ENCODE results near the gene PLBD2. TPM values are rescaled to one million over a fixed set of nuclear protein-coding genes. Genes with fewer than 3 reads are reported as not detected.
A peak's percentile ranks its signal among the peaks of the same experiment; 100 is the strongest.

Gene PLBD2, protein sequence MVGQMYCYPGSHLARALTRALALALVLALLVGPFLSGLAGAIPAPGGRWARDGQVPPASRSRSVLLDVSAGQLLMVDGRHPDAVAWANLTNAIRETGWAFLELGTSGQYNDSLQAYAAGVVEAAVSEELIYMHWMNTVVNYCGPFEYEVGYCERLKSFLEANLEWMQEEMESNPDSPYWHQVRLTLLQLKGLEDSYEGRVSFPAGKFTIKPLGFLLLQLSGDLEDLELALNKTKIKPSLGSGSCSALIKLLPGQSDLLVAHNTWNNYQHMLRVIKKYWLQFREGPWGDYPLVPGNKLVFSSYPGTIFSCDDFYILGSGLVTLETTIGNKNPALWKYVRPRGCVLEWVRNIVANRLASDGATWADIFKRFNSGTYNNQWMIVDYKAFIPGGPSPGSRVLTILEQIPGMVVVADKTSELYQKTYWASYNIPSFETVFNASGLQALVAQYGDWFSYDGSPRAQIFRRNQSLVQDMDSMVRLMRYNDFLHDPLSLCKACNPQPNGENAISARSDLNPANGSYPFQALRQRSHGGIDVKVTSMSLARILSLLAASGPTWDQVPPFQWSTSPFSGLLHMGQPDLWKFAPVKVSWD
- polyA plus RNA-seq (ENCODE audit: insufficient read length in 3 of 3), result 10 to 100 TPM; 15.6 to 19.5 (median 18.3) TPM

GRCh38 chr12:113358381-113359132, at the start of gene PLBD2:
Gene PLBD2 (plus strand): TSS chr12:113358587. CDS start chr12:113358601, 14 bp downstream.
- DNase-seq (ENCODE audit: low read depth in 3 of 3, low spot score in 2 of 3), result peak; percentile 70 to 88 (median 84)

DNA sequence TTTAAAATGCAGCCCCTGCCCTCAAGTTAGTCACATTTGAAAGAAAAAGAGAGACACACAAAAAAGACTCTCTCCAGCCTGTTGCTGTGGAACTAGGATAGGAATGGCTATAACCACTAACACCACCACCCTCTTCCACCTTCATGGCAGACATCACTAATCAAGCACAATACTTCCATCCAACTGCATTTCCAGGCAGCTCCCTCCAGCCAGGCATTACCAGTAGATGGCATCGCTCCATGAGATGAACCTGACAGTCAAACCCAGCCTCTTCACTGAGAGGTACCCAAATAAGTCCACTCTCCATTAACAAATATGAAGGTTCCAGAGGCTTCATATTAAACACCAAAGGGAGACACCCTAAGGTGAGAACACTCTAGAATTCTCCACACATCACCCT, 47.9 kb upstream of the PLBD2 start:
- DNase-seq (ENCODE audit: low read depth in 3 of 3, low spot score in 2 of 3), result no peak

DNA sequence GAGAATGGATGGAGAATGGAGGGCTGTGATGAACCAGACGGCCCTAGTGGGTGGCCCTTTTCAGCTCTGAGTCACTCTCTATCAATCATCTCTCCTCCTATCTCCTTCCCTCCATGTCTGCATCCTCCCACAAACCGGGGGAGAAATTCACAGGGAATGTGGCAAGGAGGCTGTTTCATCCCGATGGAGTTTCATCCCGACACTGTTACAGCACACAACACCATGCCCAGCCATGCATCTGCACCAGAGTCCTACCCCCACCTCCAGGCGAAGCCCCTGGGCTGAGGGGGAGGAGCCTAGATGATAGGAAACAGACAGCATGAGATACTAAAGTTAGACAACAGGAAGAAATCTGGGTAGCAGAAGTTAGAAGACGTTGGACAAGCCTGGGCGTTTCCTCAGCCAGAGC, 44.3 kb upstream of the PLBD2 start:
- no peak for DNase-seq (ENCODE audit: low read depth in 3 of 3, low spot score in 2 of 3)

DNA sequence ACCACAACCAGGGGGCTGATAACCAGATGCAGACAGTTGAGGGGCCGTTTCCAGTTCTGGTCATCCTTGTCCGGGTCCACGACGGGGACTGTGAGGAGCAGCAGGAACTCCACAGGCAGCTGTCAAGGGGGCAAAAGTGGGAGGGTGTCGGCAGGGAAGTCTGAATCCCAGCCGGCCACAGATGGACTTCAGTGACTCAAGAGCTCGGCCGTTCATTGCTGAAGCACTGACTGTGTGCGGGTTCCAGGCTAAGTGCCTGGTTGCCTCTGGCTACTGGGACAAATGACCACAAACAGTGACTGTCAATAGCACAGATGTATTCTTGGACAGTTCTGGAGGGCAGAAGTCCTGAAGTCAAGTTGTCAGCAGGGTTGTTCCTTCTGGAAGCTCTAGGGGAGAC, 43.0 kb upstream of the PLBD2 start:
- no peak for DNase-seq (ENCODE audit: low read depth in 3 of 3, low spot score in 2 of 3)

- DNase-seq (ENCODE audit: low read depth in 3 of 3, low spot score in 2 of 3), result no peak
Measured at GRCh38 chr12:113316155-113316554, 42.2 kb upstream of the PLBD2 start.

DNA sequence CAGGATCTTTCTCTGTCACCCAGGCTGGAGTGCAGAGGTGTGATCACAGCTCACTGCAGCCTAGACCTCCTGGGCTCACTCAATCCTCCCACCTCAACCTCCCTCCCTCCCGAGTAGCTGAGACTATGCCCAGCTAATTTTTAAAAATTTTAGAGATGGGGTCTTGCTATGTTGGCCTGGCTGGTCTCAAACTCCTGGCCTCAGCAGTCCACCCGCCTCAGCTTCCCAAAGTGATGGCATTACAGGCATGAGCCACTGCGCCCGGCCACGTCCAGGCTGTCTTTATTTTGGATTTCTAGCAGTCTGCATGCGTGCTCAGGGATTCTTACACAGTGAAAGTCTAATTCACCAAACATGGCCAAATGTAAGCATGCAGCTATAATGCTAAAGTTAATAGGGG, 41.3 kb upstream of the PLBD2 start:
- no peak for DNase-seq (ENCODE audit: low read depth in 3 of 3, low spot score in 2 of 3)

- no peak for DNase-seq (ENCODE audit: low read depth in 3 of 3, low spot score in 2 of 3)
Measured at GRCh38 chr12:113318046-113318656, 40.2 kb upstream of the PLBD2 start.

GRCh38 chr12:113318900-113319628, 39.3 kb upstream of the PLBD2 start:
- no peak for DNase-seq (ENCODE audit: low read depth in 3 of 3, low spot score in 2 of 3)

GRCh38 chr12:113320401-113320800, 38.0 kb upstream of the PLBD2 start:
- DNase-seq (ENCODE audit: low read depth in 3 of 3, low spot score in 2 of 3), result no peak

GRCh38 chr12:113322343-113322742, 36.0 kb upstream of the PLBD2 start:
- DNase-seq (ENCODE audit: low read depth in 3 of 3, low spot score in 2 of 3), result no peak

DNA sequence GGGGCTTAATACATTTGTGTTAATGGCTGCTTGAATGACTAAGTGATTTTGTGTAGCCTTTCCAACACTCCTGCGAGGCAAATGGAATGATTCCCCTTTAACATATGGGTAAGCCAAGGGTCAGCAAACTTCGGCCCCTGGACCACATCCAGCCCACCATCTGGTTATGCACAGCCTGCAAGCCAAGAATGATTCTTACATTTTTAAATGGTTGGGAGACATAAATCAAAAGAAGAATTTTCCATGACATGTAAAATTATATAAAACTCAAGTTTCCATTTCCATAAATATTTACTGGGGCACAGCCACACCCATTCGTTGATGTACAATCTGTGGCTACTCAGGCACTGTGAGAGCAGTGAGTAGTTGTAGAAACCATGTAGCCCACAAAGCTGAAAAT, 32.5 kb upstream of the PLBD2 start:
- no peak for DNase-seq (ENCODE audit: low read depth in 3 of 3, low spot score in 2 of 3)

DNA sequence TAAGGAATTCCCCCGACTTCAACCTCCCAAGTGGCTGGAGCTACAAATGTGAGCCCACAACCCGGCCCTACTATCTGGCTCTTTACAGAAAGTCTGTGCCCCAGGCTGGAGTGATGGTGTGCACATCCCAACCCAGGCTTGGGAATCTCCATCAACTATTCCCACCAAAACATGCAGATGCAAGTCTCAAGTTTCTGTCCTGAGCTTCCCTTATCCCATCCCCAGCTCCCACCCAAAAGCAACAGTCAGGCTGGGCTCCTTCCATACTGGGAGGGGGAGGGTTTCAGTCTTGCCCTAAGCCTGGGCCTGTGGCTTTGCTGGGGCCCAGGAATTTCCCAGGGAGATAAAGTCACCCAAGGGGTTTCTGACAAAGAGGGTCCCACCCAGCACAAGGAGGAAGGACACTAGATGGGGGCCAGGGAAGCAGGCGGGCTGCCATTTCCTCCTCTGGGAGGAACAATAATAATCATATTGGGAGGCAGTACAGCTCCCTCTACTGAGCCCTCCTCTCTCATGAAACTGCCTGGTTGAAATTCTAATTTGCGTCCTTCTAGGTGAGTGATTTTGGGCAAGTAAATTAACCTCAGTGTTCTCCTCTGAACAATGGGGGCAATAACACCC, 31.5 kb upstream of the PLBD2 start:
- DNase-seq (ENCODE audit: low read depth in 3 of 3, low spot score in 2 of 3), result no peak

DNA sequence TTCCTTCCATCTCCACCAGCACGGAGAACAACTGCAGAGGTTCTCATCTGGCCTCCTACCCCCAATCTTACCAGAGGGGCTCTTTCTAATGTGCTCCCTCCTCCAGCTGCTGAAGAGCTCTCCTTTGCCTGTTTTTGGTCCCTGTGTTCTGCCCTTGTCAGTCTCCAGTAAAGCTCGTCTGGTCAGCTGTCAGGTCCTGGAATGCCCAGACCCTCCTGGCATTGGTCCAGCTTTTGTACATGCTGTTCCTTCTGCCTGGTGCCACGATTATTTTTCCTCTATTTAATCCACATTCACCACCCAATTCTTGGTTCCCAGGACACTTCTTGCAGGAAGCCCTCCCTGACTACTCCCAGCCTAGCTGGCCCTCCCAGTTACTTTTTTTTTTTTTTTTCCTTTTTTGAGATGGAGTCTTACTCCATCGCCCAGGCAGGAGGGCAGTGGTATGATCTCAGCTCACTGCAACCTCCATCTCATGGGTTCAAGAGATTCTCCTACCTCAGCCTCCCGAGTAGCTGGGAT, 30.0 kb upstream of the PLBD2 start:
- no peak for DNase-seq (ENCODE audit: low read depth in 3 of 3, low spot score in 2 of 3)

DNA sequence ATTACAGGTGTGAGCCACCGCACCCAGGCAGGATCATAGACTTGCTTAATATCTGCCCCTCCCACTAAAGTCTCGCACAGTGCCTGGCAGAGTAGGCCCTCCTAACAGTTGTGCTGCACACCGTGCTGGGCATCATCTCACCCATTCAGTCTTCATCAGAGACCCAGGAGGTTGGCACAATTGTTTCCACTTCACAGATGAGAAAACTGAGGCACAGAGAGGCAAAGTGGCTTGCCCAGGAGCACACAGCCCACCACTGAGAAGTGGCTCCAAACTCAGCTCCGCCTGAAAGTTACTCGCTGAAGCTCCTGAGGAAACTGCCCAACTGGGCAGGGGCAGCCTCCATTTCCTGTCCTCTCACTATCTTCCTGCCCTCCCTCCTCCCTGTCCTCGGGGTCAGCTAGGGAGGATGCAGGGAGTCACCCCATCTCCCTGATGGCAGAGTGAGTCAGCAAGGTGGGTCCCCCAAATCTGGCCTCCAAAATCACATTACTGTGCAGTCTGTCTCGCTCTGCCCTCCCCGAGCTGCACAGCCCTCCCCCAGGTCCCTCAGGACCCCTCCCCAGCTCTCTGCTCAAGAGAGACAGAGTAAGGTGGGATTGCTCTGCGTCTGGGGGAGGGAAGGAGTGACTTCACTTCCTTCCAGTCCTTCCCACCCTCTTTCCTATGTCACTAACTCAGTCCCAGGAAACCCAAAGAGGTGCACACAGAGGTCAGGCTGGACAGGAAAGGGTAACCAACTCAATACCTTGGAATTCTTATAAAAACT, 29.2 kb upstream of the PLBD2 start:
- no peak for DNase-seq (ENCODE audit: low read depth in 3 of 3, low spot score in 2 of 3)

- DNase-seq (ENCODE audit: low read depth in 3 of 3, low spot score in 2 of 3), result no peak
Measured at GRCh38 chr12:113329791-113330417, 28.5 kb upstream of the PLBD2 start.

GRCh38 chr12:113330505-113330904, 27.9 kb upstream of the PLBD2 start:
- no peak for DNase-seq (ENCODE audit: low read depth in 3 of 3, low spot score in 2 of 3)

GRCh38 chr12:113332688-113333417, 25.5 kb upstream of the PLBD2 start:
- DNase-seq (ENCODE audit: low read depth in 3 of 3, low spot score in 2 of 3), result no peak

GRCh38 chr12:113333418-113333750, 25.0 kb upstream of the PLBD2 start:
- DNase-seq (ENCODE audit: low read depth in 3 of 3, low spot score in 2 of 3), result no peak

Measured in right renal cortex interstitium (tissue), 3 donors.